A549 (cell line): ENCODE results near the gene HIGD1A. TPM values are rescaled to one million over a fixed set of nuclear protein-coding genes. Genes with fewer than 3 reads are reported as not detected.

Experiments used
- ATAC-seq, 2 experiments: fragments of 200-7000 bp in 1 of 2; fragments of >200 bp in 1 of 2; cut with Nextera tagmentation in 1 of 2; cut with Tn5 transposase in 1 of 2; 3 replicates each; pipeline versions ENCODE4 v1.8.0 to v1.9.1; 2018 to 2020; ENCODE audit warnings: mild to moderate bottlenecking in 1 of 2, moderate library complexity in 1 of 2
- CTCF ChIA-PET: fragments of 300-600 bp; sonication (Branson Sonifier 250); formaldehyde crosslinking; extraction: SDS; loops from one replicate; lab custom pipeline; 2021; ENCODE audit warnings: antibody characterized with exemption, inconsistent platforms; lab: Yijun Ruan, JAX
- POLR2A ChIA-PET: fragments of 350-600 bp; formaldehyde crosslinking; extraction: SDS; loops from one replicate; lab custom pipeline; 2021; ENCODE audit warnings: antibody characterized with exemption, inconsistent platforms; lab: Yijun Ruan, JAX
- DNase-seq, 2 experiments: peaks; one replicate each; pipeline versions ENCODE4 v3.0.0 to v3.0.0-alpha.2; 2011 to 2016; ENCODE audit warnings: low read depth in 1 of 2, low spot score in 1 of 2
- FAIRE-seq: peaks from 2 replicates; lab custom pipeline; 2011; peaks lifted over from hg19 to GRCh38; lab: Jason Lieb, UNC
- H3K27ac ChIP-seq, 2 experiments: fragments of >200 bp; sonication (Bioruptor Twin); formaldehyde crosslinking; 3 replicates each; pipeline ENCODE4 v1.5.1; 2016 to 2017
- H3K4me1 ChIP-seq: fragments of >200 bp; sonication (Bioruptor Twin); formaldehyde crosslinking; 3 replicates; pipeline ENCODE4 v1.6.1; 2016
- H3K4me2 ChIP-seq: fragments of >200 bp; sonication (Bioruptor Twin); formaldehyde crosslinking; 3 replicates; pipeline ENCODE4 v1.6.1; 2016
- H3K4me3 ChIP-seq: fragments of >200 bp; sonication (Bioruptor Twin); formaldehyde crosslinking; 3 replicates; pipeline ENCODE4 v1.5.1; 2016
- H3K9me3 ChIP-seq: fragments of >200 bp; sonication (Bioruptor Twin); formaldehyde crosslinking; 3 replicates; pipeline ENCODE4 v1.6.1; 2016
- BCL3 ChIP-seq: fragments of >200 bp; sonication (Bioruptor Twin); formaldehyde crosslinking; IDR thresholded peaks from 3 replicates; pipeline ENCODE4 v1.6.1; 2016
- CBX2 ChIP-seq: fragments of 200-600 bp; sonication (generic); IDR thresholded peaks from 2 replicates; pipeline ENCODE4 v1.6.1; 2016; ENCODE audit warnings: low read depth, mild to moderate bottlenecking, borderline replicate concordance
- CBX8 ChIP-seq: fragments of 200-600 bp; sonication (generic); IDR thresholded peaks from 2 replicates; pipeline ENCODE4 v1.6.1; 2016
- CHD2 ChIP-seq: fragments of 150-350 bp; IDR thresholded peaks from 2 replicates; pipeline ENCODE4 v1.6.1; 2014; ENCODE audit warnings: low read length; ENCODE audit not compliant: partially characterized antibody
- EHMT2 ChIP-seq: fragments of 200-600 bp; sonication (generic); IDR thresholded peaks from 2 replicates; pipeline ENCODE4 v1.6.1; 2016; ENCODE audit warnings: antibody characterized with exemption, low read depth, mild to moderate bottlenecking, moderate library complexity
- EP300 ChIP-seq, 2 experiments: fragments of >200 bp; sonication (Bioruptor Twin); formaldehyde crosslinking; IDR thresholded peaks; 2 replicates in 1 of 2; 3 replicates in 1 of 2; pipeline ENCODE4 v1.6.1; 2016 to 2017
- ESRRA ChIP-seq: fragments of 150-350 bp; IDR thresholded peaks from 2 replicates; pipeline ENCODE4 v1.6.1; 2014; ENCODE audit warnings: mild to moderate bottlenecking, low read length, borderline replicate concordance
- FOSB ChIP-seq: fragments of 250-450 bp; sonication (Bioruptor Pico); IDR thresholded peaks from 2 replicates; pipeline ENCODE4 v1.5.0; 2020; ENCODE audit warnings: mild to moderate bottlenecking, moderate library complexity
- GATA3 ChIP-seq: IDR thresholded peaks from 2 replicates; pipeline ENCODE4 v1.6.1; 2012; ENCODE audit warnings: borderline replicate concordance
- HDAC2 ChIP-seq: fragments of 200-600 bp; sonication (generic); IDR thresholded peaks from 2 replicates; pipeline ENCODE4 v1.6.1; 2016
- HES2 ChIP-seq: fragments of >200 bp; sonication (Bioruptor Twin); formaldehyde crosslinking; IDR thresholded peaks from 2 replicates; pipeline ENCODE4 v1.6.1; 2016
- HOXA7 ChIP-seq: fragments of 250-450 bp; sonication (Bioruptor Pico); IDR thresholded peaks from 2 replicates; pipeline ENCODE4 v1.5.0; 2020; ENCODE audit warnings: mild to moderate bottlenecking, moderate library complexity
- JUN ChIP-seq, 2 experiments: fragments of >200 bp; sonication (Bioruptor Twin); formaldehyde crosslinking; IDR thresholded peaks; 2 replicates in 1 of 2; 3 replicates in 1 of 2; pipeline ENCODE4 v1.6.1; 2016 to 2017
- JUNB ChIP-seq: fragments of >200 bp; sonication (Bioruptor Twin); formaldehyde crosslinking; IDR thresholded peaks from 2 replicates; pipeline ENCODE4 v1.6.1; 2016
- KDM1A ChIP-seq: fragments of 200-600 bp; sonication (generic); IDR thresholded peaks from 2 replicates; pipeline ENCODE4 v1.6.1; 2016; ENCODE audit warnings: low read depth, mild to moderate bottlenecking
- MYC ChIP-seq: IDR thresholded peaks from 2 replicates; pipeline ENCODE4 v1.6.1; 2012; ENCODE audit warnings: mild to moderate bottlenecking, inconsistent platforms, low read length, improper control_type of control experiment, borderline replicate concordance
- NFE2L2 ChIP-seq: fragments of 150-350 bp; conservative IDR thresholded peaks from 2 replicates; pipeline ENCODE4 v1.6.1; 2014; ENCODE audit warnings: low read length
- NPAS2 ChIP-seq: fragments of 250-450 bp; sonication (Bioruptor Pico); IDR thresholded peaks from 2 replicates; pipeline ENCODE4 v1.8.0; 2022; ENCODE audit warnings: mild to moderate bottlenecking, moderate library complexity, borderline replicate concordance
- NR3C1 ChIP-seq: fragments of >200 bp; sonication (Bioruptor Twin); formaldehyde crosslinking; IDR thresholded peaks from 3 replicates; pipeline ENCODE4 v1.6.1; 2017
- PBX3 ChIP-seq: IDR thresholded peaks from 2 replicates; pipeline ENCODE4 v1.6.1; 2012
- POLR2A ChIP-seq: IDR thresholded peaks from 2 replicates; pipeline ENCODE4 v1.6.1; 2012; ENCODE audit warnings: mild to moderate bottlenecking, low read length
- POLR2AphosphoS2 ChIP-seq: conservative IDR thresholded peaks from 2 replicates; pipeline ENCODE4 v1.6.1; 2012; ENCODE audit warnings: low read length, improper control_type of control experiment, inconsistent platforms
- REST ChIP-seq: fragments of 200-600 bp; sonication (generic); IDR thresholded peaks from 2 replicates; pipeline ENCODE4 v1.6.1; 2016; ENCODE audit warnings: antibody characterized with exemption, mild to moderate bottlenecking, moderate library complexity
- TP53 ChIP-seq: fragments of 250-450 bp; sonication (Bioruptor Pico); IDR thresholded peaks from 2 replicates; pipeline ENCODE4 v1.5.0; 2021; ENCODE audit warnings: mild to moderate bottlenecking, moderate library complexity
- ZC3H11A ChIP-seq: fragments of 450-650 bp; IDR thresholded peaks from 2 replicates; pipeline ENCODE4 v1.6.1; 2014; ENCODE audit warnings: antibody characterized with exemption, mild to moderate bottlenecking
- ZFP36 ChIP-seq: fragments of 450-650 bp; IDR thresholded peaks from 2 replicates; pipeline ENCODE4 v1.6.1; 2014; ENCODE audit warnings: borderline replicate concordance; ENCODE audit not compliant: partially characterized antibody
- ZNF302 ChIP-seq: fragments of 250-450 bp; sonication (Bioruptor Pico); IDR thresholded peaks from 2 replicates; pipeline ENCODE4 v1.9.0; 2021; ENCODE audit warnings: inconsistent platforms, mild to moderate bottlenecking, moderate library complexity
- ZSCAN20 ChIP-seq: fragments of 250-450 bp; sonication (Bioruptor Pico); IDR thresholded peaks from 2 replicates; pipeline ENCODE4 v1.8.0; 2022; ENCODE audit warnings: mild to moderate bottlenecking, moderate library complexity
- WGBS: methylation state at CpG from one replicate; pipeline ENCODE4 v1.1.6; 2017; ENCODE audit errors: missing lambda C conversion rate; 5-methylcytosine and 5-hydroxymethylcytosine counted together
- polyA plus RNA-seq, 4 experiments: library from polyadenylated mRNA; depleted of rRNA in 3 of 4; stranded (reverse); fragments of >200 nt; fragmentation: RNase III in 1 of 4; extraction: RNeasy Plus Mini Kit Qiagen cat#74134 plus additional on column Dnase treatment in 1 of 4; gene quantifications; 2 replicates in 3 of 4; 3 replicates in 1 of 4; pipeline ENCODE4 v1.2.3, GENCODE V29; 2011 to 2017

The HIGD1A gene
- polyA plus RNA-seq, 2 of the 4 experiments (the other 2 are of a cell fraction): 146 to 158 TPM

GRCh38 chr3:42852441-42852840 lies 48.2 kb upstream of the HIGD1A start:
- Histone ChIP-seq H3K4me2 (no peak overlapping the region), H3K4me1 (no peaks in the 10 kb centered on the region), H3K27ac (no peak overlapping the region), H3K4me3 (no peak overlapping the region), H3K9me3 (no peaks in the 10 kb centered on the region)
- FAIRE-seq (no peak), ATAC-seq (no peak), DNase-seq (no peak)
- ChIA-PET POLR2A (no interaction called here), CTCF (interaction anchor here (1.8 kb wide), 1 partner anchor 13 kb away, joined by 12 read pairs; no protein-coding TSS in a partner anchor)
- no peak for TF ChIP-seq KDM1A
- no peak for TF ChIP-seq ESRRA
- no peak for TF ChIP-seq ZFP36
- TF ChIP-seq NFE2L2: no peak
- TF ChIP-seq NPAS2 (CRISPR knock-in tag): no peak
- TF ChIP-seq POLR2AphosphoS2: no peak
- no peak for TF ChIP-seq POLR2A
- TF ChIP-seq HOXA7 (CRISPR knock-in tag): no peak
- no peak for TF ChIP-seq HES2
- TF ChIP-seq EHMT2: no peak
- TF ChIP-seq EP300 (IDR thresholded peaks at IDR 0.05): no peak
- TF ChIP-seq NR3C1: no peak
- TF ChIP-seq CHD2: no peak
- TF ChIP-seq ZSCAN20 (CRISPR knock-in tag): no peak
- WGBS: 8% methylated on average over 2 of the region's 2 CpGs

- DNase-seq (no peak), ATAC-seq (no peak)
- Histone ChIP-seq H3K4me3 (no peak overlapping the region), H3K4me1 (no peaks in the 10 kb centered on the region), H3K4me2 (no peak overlapping the region), H3K9me3 (no peaks in the 10 kb centered on the region), H3K27ac (no peak overlapping the region)
- 74% methylated on average over 4 of the region's 6 CpGs for WGBS
- CTCF ChIA-PET: interaction anchor here (0.5 to 4.1 kb wide), 5 partner anchors 12 to 587 kb away, joined by 3 to 12 read pairs (median 4); no protein-coding TSS in a partner anchor
- TF ChIP-seq ESRRA: no peak
- TF ChIP-seq TP53: no peak
- TF ChIP-seq ZNF302 (CRISPR knock-in tag): no peak
- TF ChIP-seq HDAC2: no peak
- no peak for TF ChIP-seq MYC
- TF ChIP-seq REST: no peak
- TF ChIP-seq ZC3H11A: no peak
- TF ChIP-seq CBX8: no peak
- TF ChIP-seq FOSB (CRISPR knock-in tag): no peak
- TF ChIP-seq PBX3: no peak
- TF ChIP-seq JUNB: no peak
- no peak for TF ChIP-seq ZFP36
- no peak for TF ChIP-seq GATA3
- TF ChIP-seq BCL3: no peak
- TF ChIP-seq CBX2: no peak
- TF ChIP-seq JUN (IDR thresholded peaks at IDR 0.05): no peak
- TF ChIP-seq, all 56 proteins: peak for 0
- no peak for FAIRE-seq
- POLR2A ChIA-PET: no interaction called here
These were observed 47.0 kb upstream of the HIGD1A start for GRCh38 chr3:42851228-42851834.
